Brain microvascular endothelial cell (primary cell): ENCODE data around the gene MMD.

Source experiments
- DNase-seq: peaks from one replicate; pipeline ENCODE4 v3.0.0-alpha.2; 2020
- H3K27ac ChIP-seq: fragments of 250-450 bp; sonication (Bioruptor Pico); 2 replicates; pipeline ENCODE4 v1.5.1; 2020; ENCODE audit warnings: mild to moderate bottlenecking, moderate library complexity
- H3K27me3 ChIP-seq: fragments of 250-450 bp; sonication (Bioruptor Pico); replicated peaks from 2 replicates; pipeline ENCODE4 v1.5.1; 2020; ENCODE audit warnings: mild to moderate bottlenecking
- H3K36me3 ChIP-seq: fragments of 250-450 bp; sonication (Bioruptor Pico); replicated peaks from 2 replicates; pipeline ENCODE4 v1.5.1; 2020; ENCODE audit warnings: mild to moderate bottlenecking
- H3K4me3 ChIP-seq: 2 replicates; pipeline ENCODE4 v1.5.1; 2011; ENCODE audit warnings: low read depth, mild to moderate bottlenecking, control low read depth, low read length, moderate library complexity
- in situ Hi-C: cut with HindIII; loops from 2 replicates; pipeline ENCODE4 v1.10.0; 2017; ENCODE audit warnings: low sequenced_read_pairs, low pct_ligation_motif_present
- TF ChIP-seq, protein P1 (sequence below): IDR thresholded peaks from 2 replicates; pipeline ENCODE4 v1.5.1; 2011; ENCODE audit warnings: low read depth, mild to moderate bottlenecking, moderate library complexity, low read length, control low read depth, inconsistent platforms; ENCODE audit errors: missing control alignments

Gene MMD

GRCh38 chr17:55346658-55347057 is 75.0 kb downstream of the MMD start:
- no peak for DNase-seq
- Histone ChIP-seq H3K27ac (no peak overlapping the region), H3K36me3 (no peaks in the 10 kb centered on the region), H3K4me3 (no peak overlapping the region), H3K27me3 (no peaks in the 10 kb centered on the region)
- in situ Hi-C loops = no loop called here
- TF ChIP-seq, protein P1, sequence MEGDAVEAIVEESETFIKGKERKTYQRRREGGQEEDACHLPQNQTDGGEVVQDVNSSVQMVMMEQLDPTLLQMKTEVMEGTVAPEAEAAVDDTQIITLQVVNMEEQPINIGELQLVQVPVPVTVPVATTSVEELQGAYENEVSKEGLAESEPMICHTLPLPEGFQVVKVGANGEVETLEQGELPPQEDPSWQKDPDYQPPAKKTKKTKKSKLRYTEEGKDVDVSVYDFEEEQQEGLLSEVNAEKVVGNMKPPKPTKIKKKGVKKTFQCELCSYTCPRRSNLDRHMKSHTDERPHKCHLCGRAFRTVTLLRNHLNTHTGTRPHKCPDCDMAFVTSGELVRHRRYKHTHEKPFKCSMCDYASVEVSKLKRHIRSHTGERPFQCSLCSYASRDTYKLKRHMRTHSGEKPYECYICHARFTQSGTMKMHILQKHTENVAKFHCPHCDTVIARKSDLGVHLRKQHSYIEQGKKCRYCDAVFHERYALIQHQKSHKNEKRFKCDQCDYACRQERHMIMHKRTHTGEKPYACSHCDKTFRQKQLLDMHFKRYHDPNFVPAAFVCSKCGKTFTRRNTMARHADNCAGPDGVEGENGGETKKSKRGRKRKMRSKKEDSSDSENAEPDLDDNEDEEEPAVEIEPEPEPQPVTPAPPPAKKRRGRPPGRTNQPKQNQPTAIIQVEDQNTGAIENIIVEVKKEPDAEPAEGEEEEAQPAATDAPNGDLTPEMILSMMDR = no peak

DNA sequence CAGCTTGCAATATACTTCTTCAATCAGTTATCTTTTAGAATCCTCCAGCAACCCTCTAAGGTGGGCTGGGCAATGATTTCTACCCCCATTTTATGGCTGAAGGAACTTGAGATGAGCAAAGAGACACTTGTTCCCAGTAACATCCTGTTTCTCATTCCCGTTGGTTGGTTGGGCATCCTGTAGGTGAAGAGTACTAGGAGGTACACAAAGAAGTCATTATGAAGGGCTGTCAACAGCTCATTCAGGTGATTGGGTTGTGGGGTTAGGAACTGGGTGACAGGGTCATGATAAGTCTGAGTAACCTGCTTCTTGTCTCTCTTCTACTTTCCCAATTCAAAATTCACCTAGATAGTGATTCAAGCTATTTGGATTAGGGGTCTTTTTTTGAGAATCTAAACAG is 76.5 kb downstream of the MMD start:
- no peaks in the 10 kb centered on the region for H3K36me3 ChIP-seq
- H3K27me3 ChIP-seq = no peaks in the 10 kb centered on the region
- in situ Hi-C loops = no loop called here
- no peak for DNase-seq
- H3K4me3 ChIP-seq = no peak overlapping the region
- TF ChIP-seq, protein P1 = no peak
- no peak overlapping the region for H3K27ac ChIP-seq

DNA sequence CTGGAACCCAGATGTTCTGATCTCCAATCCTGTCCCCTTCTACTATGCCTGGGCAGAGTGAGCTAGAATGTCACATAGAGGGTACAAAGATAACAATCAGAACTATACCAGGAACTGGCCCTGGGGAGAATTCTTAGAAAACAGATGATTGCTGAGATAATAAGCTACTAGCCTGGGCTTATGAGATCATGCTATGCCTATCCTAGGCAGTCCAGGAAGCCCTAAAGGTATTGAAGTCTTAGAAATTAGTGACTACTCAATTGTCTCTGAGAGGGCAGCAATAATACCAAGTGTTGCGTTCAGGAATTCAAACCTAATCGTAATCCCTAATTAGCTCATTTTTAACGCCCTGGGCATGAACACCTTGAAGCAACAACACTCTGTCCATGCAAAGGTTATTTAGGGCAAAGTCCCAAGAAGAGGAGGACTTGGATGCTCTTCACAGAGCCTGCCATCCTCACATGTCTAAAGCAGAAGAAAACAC is 77.1 kb downstream of the MMD start:
- Histone ChIP-seq H3K36me3 (no peaks in the 10 kb centered on the region), H3K27me3 (no peaks in the 10 kb centered on the region), H3K27ac (no peak overlapping the region), H3K4me3 (no peak overlapping the region)
- in situ Hi-C loops = no loop called here
- DNase-seq = no peak
- TF ChIP-seq, protein P1 = no peak

- Histone ChIP-seq H3K27me3 (no peaks in the 10 kb centered on the region), H3K36me3 (no peaks in the 10 kb centered on the region), H3K27ac (no peak overlapping the region), H3K4me3 (no peak overlapping the region)
- in situ Hi-C loops = no loop called here
- DNase-seq = no peak
- TF ChIP-seq, protein P1 = no peak
Observed at GRCh38 chr17:55343900-55344513, 77.6 kb downstream of the MMD start.

- TF ChIP-seq, protein P1 = no peak
- Histone ChIP-seq H3K36me3 (no peaks in the 10 kb centered on the region), H3K27me3 (no peaks in the 10 kb centered on the region), H3K27ac (no peak overlapping the region), H3K4me3 (no peak overlapping the region)
- in situ Hi-C loops = no loop called here
- no peak for DNase-seq
Observed at GRCh38 chr17:55342800-55343585, 78.6 kb downstream of the MMD start.
